HCT116 (cell line): Measurements from ENCODE around the gene PCDH9. TPM values are rescaled to one million over a fixed set of nuclear protein-coding genes. Genes with fewer than 3 reads are reported as not detected.

Experiments
- ATAC-seq: fragments of 200-7000 bp; cut with Tn5 transposase; 2 replicates; pipeline ENCODE4 v1.9.1; 2020; ENCODE audit warnings: mild to moderate bottlenecking, moderate library complexity
- BruUV-seq: library from RNA; stranded (reverse); fragments of 400-500 nt; replicated peaks from 2 replicates; lab custom pipeline; 2021; lab: Mats Ljungman, UMichigan
- CTCF ChIA-PET: fragments of 300-600 bp; sonication (Branson Sonifier 250); formaldehyde crosslinking; loops from one replicate; lab custom pipeline; 2021; ENCODE audit warnings: antibody characterized with exemption; lab: Charles Lee
- POLR2A ChIA-PET: fragments of 300-600, 350-600 bp; sonication (Branson Sonifier 250); formaldehyde crosslinking; loops from one replicate; lab custom pipeline; 2021; ENCODE audit warnings: antibody characterized with exemption; lab: Charles Lee
- RAD21 ChIA-PET, 2 experiments: fragments of 300-600 bp; sonication (Branson Sonifier 250); formaldehyde crosslinking; loops; one replicate each; lab custom pipeline; 2023; ENCODE audit warnings: low total read pairs in 2 of 2; ENCODE audit not compliant: uncharacterized antibody in 2 of 2, unreplicated experiment in 2 of 2, low non-redundant PET in 1 of 2; lab: Charles Lee
- DNase-seq: peaks from one replicate; pipeline ENCODE4 v3.0.0-alpha.2; 2010; ENCODE audit warnings: low read depth, low spot score
- H2AFZ ChIP-seq: fragments of 200-600 bp; shearing (Covaris generic), sonication (generic); 2 replicates; pipeline ENCODE4 v1.6.1; 2017; ENCODE audit warnings: low read depth, mixed run types, mixed read lengths, antibody characterized with exemption, low read length; ENCODE audit not compliant: poor library complexity, severe bottlenecking
- H3K27ac ChIP-seq: 2 replicates; pipeline ENCODE4 v1.5.1; 2012; ENCODE audit warnings: low read depth, low read length
- H3K27me3 ChIP-seq: fragments of 200-600 bp; sonication (generic); 2 replicates; pipeline ENCODE4 v1.6.1; 2016; ENCODE audit warnings: mixed run types, low read length, mixed read lengths; ENCODE audit not compliant: insufficient read depth
- H3K36me3 ChIP-seq, 2 experiments: fragments of 200-500 bp in 1 of 2; fragments of 200-600 bp in 1 of 2; sonication (Bioruptor generic) in 1 of 2; sonication (generic) in 1 of 2; 2 replicates each; pipeline versions ENCODE4 v1.5.1 to v1.6.1; 2014 to 2016; ENCODE audit warnings: low read length in 2 of 2, inconsistent platforms in 1 of 2, mixed read lengths in 1 of 2, mixed run types in 1 of 2; ENCODE audit not compliant: insufficient read depth in 2 of 2, control insufficient read depth in 1 of 2
- H3K4me1 ChIP-seq, 2 experiments: fragments of 200-600 bp in 1 of 2; sonication (generic) in 1 of 2; 2 replicates each; pipeline versions ENCODE4 v1.5.1 to v1.6.1; 2012 to 2017; ENCODE audit warnings: low read length in 2 of 2, inconsistent platforms in 1 of 2, mild to moderate bottlenecking in 1 of 2, mixed read lengths in 1 of 2, mixed run types in 1 of 2, moderate library complexity in 1 of 2; ENCODE audit not compliant: insufficient read depth in 2 of 2, control insufficient read depth in 1 of 2
- H3K4me2 ChIP-seq: fragments of 200-600 bp; sonication (generic); 2 replicates; pipeline ENCODE4 v1.6.1; 2017; ENCODE audit warnings: mixed run types, low read length, mixed read lengths
- H3K4me3 ChIP-seq, 2 experiments: fragments of 200-600 bp in 1 of 2; sonication (generic) in 1 of 2; replicated peaks in 1 of 2; 2 replicates each; pipeline ENCODE4 v1.5.1; 2011 to 2016; ENCODE audit warnings: low read length in 2 of 2, control low read depth in 1 of 2, low read depth in 1 of 2, mild to moderate bottlenecking in 1 of 2, mixed read lengths in 1 of 2, mixed run types in 1 of 2
- H3K79me2 ChIP-seq: fragments of 200-600 bp; sonication (generic); 2 replicates; pipeline ENCODE4 v1.6.1; 2017; ENCODE audit warnings: mild to moderate bottlenecking, mixed run types, low read length, moderate library complexity, mixed read lengths; ENCODE audit not compliant: insufficient read depth
- H3K9ac ChIP-seq: fragments of 200-600 bp; sonication (generic); 2 replicates; pipeline ENCODE4 v1.6.1; 2016; ENCODE audit warnings: low read length, mixed read lengths
- H3K9me2 ChIP-seq: fragments of 200-600 bp; sonication (generic), shearing (Covaris generic); 2 replicates; pipeline ENCODE4 v1.6.1; 2017; ENCODE audit warnings: mixed run types, mild to moderate bottlenecking, moderate library complexity; ENCODE audit not compliant: insufficient read depth
- H3K9me3 ChIP-seq, 2 experiments: fragments of 200-500 bp in 1 of 2; fragments of 200-600 bp in 1 of 2; sonication (Bioruptor generic) in 1 of 2; sonication (generic) in 1 of 2; 2 replicates each; pipeline ENCODE4 v1.6.1; 2014 to 2017; ENCODE audit warnings: low read length in 2 of 2, mixed read lengths in 2 of 2, inconsistent platforms in 1 of 2, low read depth in 1 of 2, mild to moderate bottlenecking in 1 of 2, mixed run types in 1 of 2, moderate library complexity in 1 of 2; ENCODE audit not compliant: control insufficient read depth in 1 of 2, insufficient read depth in 1 of 2
- H4K20me1 ChIP-seq: fragments of 200-600 bp; sonication (generic), shearing (Covaris generic); 2 replicates; pipeline ENCODE4 v1.6.1; 2017; ENCODE audit warnings: mixed run types, mild to moderate bottlenecking, moderate library complexity; ENCODE audit not compliant: insufficient read depth
- CEBPB ChIP-seq: IDR thresholded peaks from 2 replicates; pipeline ENCODE4 v1.6.1; 2012; ENCODE audit warnings: low read depth
- EGR1 ChIP-seq: IDR thresholded peaks from 2 replicates; pipeline ENCODE4 v1.6.1; 2012; ENCODE audit warnings: low read depth
- ELF1 ChIP-seq: IDR thresholded peaks from 2 replicates; pipeline ENCODE4 v1.6.1; 2012; ENCODE audit warnings: low read depth, borderline replicate concordance
- EZH2 ChIP-seq: fragments of 200-600 bp; sonication (generic); IDR thresholded peaks from 2 replicates; pipeline ENCODE4 v1.6.1; 2017; ENCODE audit warnings: antibody characterized with exemption, mixed run types
- EZH2phosphoT487 ChIP-seq: fragments of 200-600 bp; IDR thresholded peaks from 2 replicates; pipeline ENCODE4 v1.6.1; 2018; ENCODE audit warnings: antibody characterized with exemption, borderline replicate concordance
- FOSL1 ChIP-seq: IDR thresholded peaks from 2 replicates; pipeline ENCODE4 v1.6.1; 2012; ENCODE audit warnings: low read depth
- POLR2A ChIP-seq: IDR thresholded peaks from 2 replicates; pipeline ENCODE4 v1.7.0; 2011; ENCODE audit warnings: borderline replicate concordance; ENCODE audit not compliant: insufficient read depth, insufficient read length; ENCODE audit errors: extremely low read depth
- RAD21 ChIP-seq: IDR thresholded peaks from 2 replicates; pipeline ENCODE4 v1.6.1; 2012; ENCODE audit warnings: low read depth, mild to moderate bottlenecking
- SIN3A ChIP-seq: IDR thresholded peaks from 2 replicates; pipeline ENCODE4 v1.6.1; 2012; ENCODE audit warnings: low read depth
- SP1 ChIP-seq: IDR thresholded peaks from 2 replicates; pipeline ENCODE4 v1.6.1; 2012; ENCODE audit warnings: low read depth
- YY1 ChIP-seq: IDR thresholded peaks from 2 replicates; pipeline ENCODE4 v1.6.1; 2011; ENCODE audit warnings: low read length, low read depth, moderate library complexity, mild to moderate bottlenecking; ENCODE audit not compliant: insufficient replicate concordance; ENCODE audit errors: extremely low read depth
- ZFX ChIP-seq: fragments of 450-650 bp; IDR thresholded peaks from 2 replicates; pipeline ENCODE4 v1.6.1; 2017
- ZNF274 ChIP-seq: fragments of 200-500 bp; sonication (Bioruptor generic); IDR thresholded peaks from 2 replicates; pipeline ENCODE4 v1.6.1; 2014; ENCODE audit warnings: mild to moderate bottlenecking, low read depth, low read length, inconsistent platforms
- intact Hi-C: fragments of 100-400 bp; cut with micrococcal nuclease; formaldehyde crosslinking; loops from 2 replicates; pipeline ENCODE4 v1.10.0; 2022
- total RNA-seq: library from RNA; stranded (reverse); gene quantifications from one replicate; pipeline ENCODE4 v1.2.1, GENCODE V29; 2021; ENCODE audit not compliant: unreplicated experiment
- TF ChIP-seq, protein P1 (sequence below): IDR thresholded peaks from 2 replicates; pipeline ENCODE4 v1.6.1; 2012; ENCODE audit warnings: low read depth
- TF ChIP-seq, protein P2 (sequence below), 3 experiments: fragments of 200-600 bp in 1 of 3; sonication (generic) in 1 of 3; IDR thresholded peaks in 2 of 3; conservative IDR thresholded peaks in 1 of 3; 2 replicates each; pipeline ENCODE4 v1.5.1; 2012 to 2017; ENCODE audit warnings: low read depth in 2 of 3, low read length in 2 of 3, antibody characterized with exemption in 1 of 3, borderline replicate concordance in 1 of 3, control low read depth in 1 of 3, mild to moderate bottlenecking in 1 of 3, mixed read lengths in 1 of 3, mixed run types in 1 of 3, moderate library complexity in 1 of 3; ENCODE audit not compliant: insufficient read depth in 1 of 3

The PCDH9 gene
- total RNA-seq, 1 experiment from 2014 or later = 0.02 TPM

DNA sequence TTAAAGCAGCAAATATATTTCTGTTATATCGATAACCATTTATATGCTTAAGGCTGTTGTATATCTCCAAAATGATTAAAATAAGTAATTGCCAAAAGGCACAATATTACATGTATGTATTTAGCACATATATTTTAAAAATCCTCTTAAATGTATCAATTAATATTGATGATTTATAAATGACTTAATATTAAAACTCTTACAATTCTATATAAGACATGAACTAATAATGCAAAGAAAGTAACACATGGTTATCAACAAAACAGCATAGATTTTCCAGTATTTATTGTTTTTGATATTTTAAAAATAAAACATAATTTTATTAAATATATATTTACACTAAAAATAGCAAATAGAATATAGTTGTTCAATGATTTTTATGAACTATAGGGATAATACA is 32.4 kb downstream of the PCDH9 start:
- Histone ChIP-seq H3K4me3 (no peak overlapping the region), H3K9me3 (no peaks in the 10 kb centered on the region), H3K27me3 (no peaks in the 10 kb centered on the region), H3K4me2 (no peak overlapping the region), H3K27ac (no peak overlapping the region), H3K4me1 (no peaks in the 10 kb centered on the region), H4K20me1 (no peaks in the 10 kb centered on the region), H3K36me3 (no peaks in the 10 kb centered on the region), H3K79me2 (no peaks in the 10 kb centered on the region), H2AFZ (no peak overlapping the region), H3K9me2 (no peaks in the 10 kb centered on the region), H3K9ac (no peak overlapping the region)
- POLR2A ChIA-PET = no interaction called here
- CTCF ChIA-PET = no interaction called here
- RAD21 ChIA-PET = no interaction called here
- ATAC-seq (no peak), DNase-seq (no peak)
- intact Hi-C loops = no loop called here
- BruUV-seq = no TSS peak
- TF ChIP-seq ZFX (no peak), SP1 (no peak), ELF1 (no peak), RAD21 (no peak), FOSL1 (no peak), ZNF274 (no peak), YY1 (no peak), EZH2 (no peak), SIN3A (no peak), EZH2phosphoT487 (no peak), EGR1 (no peak), POLR2A (no peak), CEBPB (no peak)
- TF ChIP-seq, protein P1, sequence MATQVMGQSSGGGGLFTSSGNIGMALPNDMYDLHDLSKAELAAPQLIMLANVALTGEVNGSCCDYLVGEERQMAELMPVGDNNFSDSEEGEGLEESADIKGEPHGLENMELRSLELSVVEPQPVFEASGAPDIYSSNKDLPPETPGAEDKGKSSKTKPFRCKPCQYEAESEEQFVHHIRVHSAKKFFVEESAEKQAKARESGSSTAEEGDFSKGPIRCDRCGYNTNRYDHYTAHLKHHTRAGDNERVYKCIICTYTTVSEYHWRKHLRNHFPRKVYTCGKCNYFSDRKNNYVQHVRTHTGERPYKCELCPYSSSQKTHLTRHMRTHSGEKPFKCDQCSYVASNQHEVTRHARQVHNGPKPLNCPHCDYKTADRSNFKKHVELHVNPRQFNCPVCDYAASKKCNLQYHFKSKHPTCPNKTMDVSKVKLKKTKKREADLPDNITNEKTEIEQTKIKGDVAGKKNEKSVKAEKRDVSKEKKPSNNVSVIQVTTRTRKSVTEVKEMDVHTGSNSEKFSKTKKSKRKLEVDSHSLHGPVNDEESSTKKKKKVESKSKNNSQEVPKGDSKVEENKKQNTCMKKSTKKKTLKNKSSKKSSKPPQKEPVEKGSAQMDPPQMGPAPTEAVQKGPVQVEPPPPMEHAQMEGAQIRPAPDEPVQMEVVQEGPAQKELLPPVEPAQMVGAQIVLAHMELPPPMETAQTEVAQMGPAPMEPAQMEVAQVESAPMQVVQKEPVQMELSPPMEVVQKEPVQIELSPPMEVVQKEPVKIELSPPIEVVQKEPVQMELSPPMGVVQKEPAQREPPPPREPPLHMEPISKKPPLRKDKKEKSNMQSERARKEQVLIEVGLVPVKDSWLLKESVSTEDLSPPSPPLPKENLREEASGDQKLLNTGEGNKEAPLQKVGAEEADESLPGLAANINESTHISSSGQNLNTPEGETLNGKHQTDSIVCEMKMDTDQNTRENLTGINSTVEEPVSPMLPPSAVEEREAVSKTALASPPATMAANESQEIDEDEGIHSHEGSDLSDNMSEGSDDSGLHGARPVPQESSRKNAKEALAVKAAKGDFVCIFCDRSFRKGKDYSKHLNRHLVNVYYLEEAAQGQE = no peak
- TF ChIP-seq, protein P2, sequence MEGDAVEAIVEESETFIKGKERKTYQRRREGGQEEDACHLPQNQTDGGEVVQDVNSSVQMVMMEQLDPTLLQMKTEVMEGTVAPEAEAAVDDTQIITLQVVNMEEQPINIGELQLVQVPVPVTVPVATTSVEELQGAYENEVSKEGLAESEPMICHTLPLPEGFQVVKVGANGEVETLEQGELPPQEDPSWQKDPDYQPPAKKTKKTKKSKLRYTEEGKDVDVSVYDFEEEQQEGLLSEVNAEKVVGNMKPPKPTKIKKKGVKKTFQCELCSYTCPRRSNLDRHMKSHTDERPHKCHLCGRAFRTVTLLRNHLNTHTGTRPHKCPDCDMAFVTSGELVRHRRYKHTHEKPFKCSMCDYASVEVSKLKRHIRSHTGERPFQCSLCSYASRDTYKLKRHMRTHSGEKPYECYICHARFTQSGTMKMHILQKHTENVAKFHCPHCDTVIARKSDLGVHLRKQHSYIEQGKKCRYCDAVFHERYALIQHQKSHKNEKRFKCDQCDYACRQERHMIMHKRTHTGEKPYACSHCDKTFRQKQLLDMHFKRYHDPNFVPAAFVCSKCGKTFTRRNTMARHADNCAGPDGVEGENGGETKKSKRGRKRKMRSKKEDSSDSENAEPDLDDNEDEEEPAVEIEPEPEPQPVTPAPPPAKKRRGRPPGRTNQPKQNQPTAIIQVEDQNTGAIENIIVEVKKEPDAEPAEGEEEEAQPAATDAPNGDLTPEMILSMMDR (IDR thresholded peaks at IDR 0.05 in 2 of 3, conservative IDR thresholded peaks at IDR 0.05 in 1 of 3; ENCODE audit: borderline replicate concordance in 1 of 3, insufficient read depth in 1 of 3, low read depth in 2 of 3, low read length in 2 of 3) = no peak
